ENCODE measurements around the gene MAN1C1.

- no peak for TF ChIP-seq CTCF (conservative IDR thresholded peaks at IDR 0.05 in 1 of 2, IDR thresholded peaks at IDR 0.05 in 1 of 2; ENCODE audit: extremely low read depth in 1 of 2, insufficient read depth in 1 of 2, low read depth in 1 of 2, low read length in 2 of 2)
- TF ChIP-seq EZH2 (IDR thresholded peaks at IDR 0.05; ENCODE audit: borderline replicate concordance, low read length): no peak
These were observed 65.5 kb downstream of the MAN1C1 start for GRCh38 chr1:25682059-25682601.
